Transverse colon (tissue), 4 donors: ENCODE data around the gene UCK2. TPM values are rescaled to one million over a fixed set of nuclear protein-coding genes. Genes with fewer than 3 reads are reported as not detected.

Source experiments
- DNase-seq: peaks from one replicate; pipeline ENCODE4 v3.0.0-alpha.2; 2019
- H3K27ac ChIP-seq, 4 donors: fragments of 200-600 bp; sonication (generic); 2 replicates each; pipeline ENCODE4 v1.5.1; 2016 to 2018; ENCODE audit warnings: inconsistent platforms in 4 of 4
- H3K27me3 ChIP-seq: fragments of 200-600 bp; sonication (generic); 2 replicates; pipeline ENCODE4 v1.5.1; 2017; ENCODE audit warnings: inconsistent platforms
- H3K36me3 ChIP-seq, 4 donors: fragments of 200-600 bp; sonication (generic); 2 replicates each; pipeline ENCODE4 v1.5.1; 2017 to 2019; ENCODE audit warnings: inconsistent platforms in 4 of 4
- H3K4me1 ChIP-seq, 4 donors: fragments of 200-600 bp; sonication (generic); 2 replicates each; pipeline ENCODE4 v1.5.1; 2017 to 2020; ENCODE audit warnings: inconsistent platforms in 4 of 4
- H3K4me3 ChIP-seq, 4 donors: fragments of 200-600 bp; sonication (generic); 1 replicate in 1 of 4; 2 replicates in 3 of 4; pipeline versions ENCODE4 v1.5.1 to v1.6.1; 2017 to 2019; ENCODE audit warnings: inconsistent platforms in 4 of 4
- H3K9me3 ChIP-seq, 2 donors: fragments of 200-600 bp; sonication (generic); 2 replicates each; pipeline ENCODE4 v1.5.1; 2017 to 2019; ENCODE audit warnings: inconsistent platforms in 2 of 2
- EP300 ChIP-seq: sonication (generic); formaldehyde crosslinking; IDR thresholded peaks from one replicate; pipeline ENCODE4 v1.6.1; 2017; ENCODE audit warnings: antibody characterized with exemption, low read depth
- POLR2A ChIP-seq: fragments of 450-650 bp; IDR thresholded peaks from one replicate; pipeline ENCODE4 v1.6.1; 2016; ENCODE audit warnings: antibody characterized with exemption, mild to moderate bottlenecking, moderate library complexity
- POLR2AphosphoS5 ChIP-seq, 3 donors: sonication (generic); formaldehyde crosslinking; IDR thresholded peaks; one replicate each; pipeline ENCODE4 v1.6.1; 2016; ENCODE audit warnings: antibody characterized with exemption in 3 of 3
- WGBS, 2 donors: methylation state at CpG; one replicate each; pipeline ENCODE4 v1.1.5; 2018; ENCODE audit warnings: low coverage in 1 of 2; 5-methylcytosine and 5-hydroxymethylcytosine counted together
- in situ Hi-C, 4 donors: fragments of 200-750 bp; cut with MboI; loops; one replicate each; pipeline versions ENCODE4 v1.15.0 to v1.15.1; 2017; ENCODE audit warnings: low sequenced_read_pairs in 3 of 4, low pct_ligation_motif_present in 1 of 4, low pct_unique_long_range_greater_than_20kb in 1 of 4
- intact Hi-C: fragments of 100-400 bp; cut with DNase I; formaldehyde crosslinking; loops from one replicate; pipeline ENCODE4 v1.15.1; 2023; ENCODE audit warnings: low total_unique reads
- total RNA-seq, 4 donors: library from RNA; depleted of rRNA; stranded (reverse); fragments of >200 nt; gene quantifications; one replicate each; pipeline ENCODE4 v1.1.0, GENCODE V29; 2016
- TF ChIP-seq, protein P1 (sequence below), 5 experiments: fragments of 200-600 bp in 3 of 5; fragments of 450-650 bp in 2 of 5; sonication (generic) in 3 of 5; IDR thresholded peaks; 1 replicate in 2 of 5; 2 replicates in 3 of 5; pipeline ENCODE4 v1.5.1; 2016 to 2017; ENCODE audit warnings: antibody characterized with exemption in 5 of 5, inconsistent platforms in 3 of 5, mild to moderate bottlenecking in 2 of 5, moderate library complexity in 1 of 5

Gene UCK2
- total RNA-seq, 4 donors from 2014 or later: 18.9 to 96.5 (median 69.7) TPM

DNA sequence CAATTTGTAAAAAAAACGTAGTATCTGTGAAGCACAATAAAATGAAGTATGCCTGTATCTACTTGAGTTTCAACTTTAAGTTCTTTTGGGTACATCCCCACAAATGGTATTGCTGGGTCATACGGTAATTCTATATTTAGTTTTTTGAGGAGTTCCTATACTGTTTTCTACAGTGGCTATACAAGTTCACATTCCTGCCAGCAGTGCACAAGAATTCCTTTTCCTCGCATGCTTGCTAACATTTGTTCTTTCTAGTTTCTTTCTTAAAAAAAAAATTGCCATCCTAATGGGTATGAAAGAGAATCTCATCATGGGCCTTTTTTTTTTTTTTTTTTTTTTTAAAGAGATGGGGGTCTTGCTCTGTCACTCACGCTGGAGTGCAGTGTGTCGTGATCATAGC, 41.9 kb downstream of the UCK2 start:
- Histone ChIP-seq H3K27ac (no peak overlapping the region), H3K27me3 (no peaks in the 10 kb centered on the region), H3K36me3 (no peaks in the 10 kb centered on the region), H3K4me1 (peaks cover 3 to 32% (median 21%) of the 10 kb centered on the region in 4 donors), H3K4me3 (no peak overlapping the region), H3K9me3 (no peaks in the 10 kb centered on the region)
- DNase-seq: no peak
- no peak for TF ChIP-seq POLR2AphosphoS5 (IDR thresholded peaks at IDR 0.05)
- TF ChIP-seq POLR2A: no peak
- TF ChIP-seq, protein P1, sequence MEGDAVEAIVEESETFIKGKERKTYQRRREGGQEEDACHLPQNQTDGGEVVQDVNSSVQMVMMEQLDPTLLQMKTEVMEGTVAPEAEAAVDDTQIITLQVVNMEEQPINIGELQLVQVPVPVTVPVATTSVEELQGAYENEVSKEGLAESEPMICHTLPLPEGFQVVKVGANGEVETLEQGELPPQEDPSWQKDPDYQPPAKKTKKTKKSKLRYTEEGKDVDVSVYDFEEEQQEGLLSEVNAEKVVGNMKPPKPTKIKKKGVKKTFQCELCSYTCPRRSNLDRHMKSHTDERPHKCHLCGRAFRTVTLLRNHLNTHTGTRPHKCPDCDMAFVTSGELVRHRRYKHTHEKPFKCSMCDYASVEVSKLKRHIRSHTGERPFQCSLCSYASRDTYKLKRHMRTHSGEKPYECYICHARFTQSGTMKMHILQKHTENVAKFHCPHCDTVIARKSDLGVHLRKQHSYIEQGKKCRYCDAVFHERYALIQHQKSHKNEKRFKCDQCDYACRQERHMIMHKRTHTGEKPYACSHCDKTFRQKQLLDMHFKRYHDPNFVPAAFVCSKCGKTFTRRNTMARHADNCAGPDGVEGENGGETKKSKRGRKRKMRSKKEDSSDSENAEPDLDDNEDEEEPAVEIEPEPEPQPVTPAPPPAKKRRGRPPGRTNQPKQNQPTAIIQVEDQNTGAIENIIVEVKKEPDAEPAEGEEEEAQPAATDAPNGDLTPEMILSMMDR (IDR thresholded peaks at IDR 0.05): no peak
- TF ChIP-seq EP300: no peak
- WGBS, 2 donors: 84 to 90% methylated on average over 3 to 5 of the region's 5 CpGs
- in situ Hi-C loops (no loop called here), intact Hi-C loops (no loop called here)

DNA sequence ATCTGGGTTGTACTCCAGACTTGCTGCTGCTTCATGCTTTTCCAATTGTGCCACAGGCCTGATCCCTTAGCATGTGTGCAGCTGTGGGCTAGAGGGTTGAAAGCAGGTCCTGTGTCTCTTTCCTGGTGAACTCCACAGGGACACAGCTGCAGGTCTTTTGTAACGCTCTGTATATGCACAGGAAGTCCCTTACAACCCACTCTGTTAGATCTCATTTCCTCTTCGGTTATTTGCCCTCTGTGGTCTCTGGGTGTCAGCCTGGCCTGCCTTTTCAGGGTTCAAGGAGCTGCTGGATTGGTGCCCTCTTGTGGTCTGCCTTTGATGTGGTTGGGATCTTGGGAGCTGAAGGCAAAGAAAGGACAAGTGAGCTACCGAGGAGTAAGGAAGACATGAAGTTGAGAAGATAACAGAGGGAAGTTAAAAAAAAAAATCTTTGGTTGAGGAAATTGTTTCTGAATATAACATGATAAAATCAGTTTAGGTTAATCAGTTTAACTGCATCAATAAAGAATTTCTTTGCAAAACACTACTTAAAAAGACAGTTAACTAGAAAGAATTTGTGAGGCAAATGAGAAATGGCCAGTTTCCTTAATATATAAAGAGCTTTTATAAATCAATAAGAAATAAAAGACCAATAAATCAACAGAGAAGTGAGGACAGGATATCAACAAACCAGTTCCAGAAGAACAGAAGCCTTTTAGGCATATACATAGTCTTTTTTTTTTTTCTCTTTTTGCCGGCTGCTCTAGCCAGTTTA, 44.1 kb downstream of the UCK2 start:
- TF ChIP-seq POLR2AphosphoS5 (IDR thresholded peaks at IDR 0.05) (no peak), EP300 (no peak), POLR2A (no peak)
- TF ChIP-seq, protein P1 (IDR thresholded peaks at IDR 0.05): peak; percentile 23 to 62 (median 42)
- peak; percentile 79 for DNase-seq
- peaks cover 10 to 39% (median 18%) of the 10 kb centered on the region in 4 donors for H3K4me1 ChIP-seq
- intact Hi-C loops: no loop called here
- 35 to 74% methylated on average over 2 to 4 of the region's 4 CpGs for WGBS, 2 donors
- H3K9me3 ChIP-seq: no peaks in the 10 kb centered on the region
- no peaks in the 10 kb centered on the region for H3K27me3 ChIP-seq
- H3K27ac ChIP-seq: peak overlapping the region in 3 of 4 donors; percentile 15 to 36 (median 23)
- H3K4me3 ChIP-seq: no peak overlapping the region
- in situ Hi-C loops: no loop called here
- H3K36me3 ChIP-seq: no peaks in the 10 kb centered on the region

DNA sequence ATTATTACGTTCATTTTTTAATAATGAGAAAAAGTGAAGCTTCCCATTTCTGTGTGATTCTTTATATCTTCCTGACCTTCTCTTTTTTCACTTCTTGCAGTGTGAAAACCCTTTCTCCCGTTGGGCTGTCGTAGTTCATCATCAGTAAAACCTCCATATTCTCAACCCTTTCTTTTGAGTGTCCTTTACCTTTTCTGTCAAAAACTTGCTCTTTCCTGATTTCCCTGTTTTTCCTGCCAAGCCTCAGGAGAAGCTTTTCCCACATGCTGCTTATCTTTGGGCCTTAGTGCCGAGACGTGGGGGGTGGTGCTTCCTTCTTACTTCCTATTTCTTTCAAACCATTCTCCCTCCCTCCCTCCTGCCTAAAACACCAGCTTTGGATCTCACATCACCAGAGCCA, 46.1 kb downstream of the UCK2 start:
- H3K4me1 ChIP-seq: peaks cover 8 to 38% (median 13%) of the 10 kb centered on the region in 4 donors
- TF ChIP-seq POLR2A (no peak), EP300 (no peak)
- 63 to 85% methylated on average over 5 of the region's 5 CpGs for WGBS, 2 donors
- no peaks in the 10 kb centered on the region for H3K27me3 ChIP-seq
- no peak for DNase-seq
- peak overlapping the region in 1 of 4 donors; percentile 56 for H3K27ac ChIP-seq
- intact Hi-C loops: no loop called here
- no peaks in the 10 kb centered on the region for H3K9me3 ChIP-seq
- in situ Hi-C loops: no loop called here
- H3K36me3 ChIP-seq: no peaks in the 10 kb centered on the region
- no peak overlapping the region for H3K4me3 ChIP-seq

DNA sequence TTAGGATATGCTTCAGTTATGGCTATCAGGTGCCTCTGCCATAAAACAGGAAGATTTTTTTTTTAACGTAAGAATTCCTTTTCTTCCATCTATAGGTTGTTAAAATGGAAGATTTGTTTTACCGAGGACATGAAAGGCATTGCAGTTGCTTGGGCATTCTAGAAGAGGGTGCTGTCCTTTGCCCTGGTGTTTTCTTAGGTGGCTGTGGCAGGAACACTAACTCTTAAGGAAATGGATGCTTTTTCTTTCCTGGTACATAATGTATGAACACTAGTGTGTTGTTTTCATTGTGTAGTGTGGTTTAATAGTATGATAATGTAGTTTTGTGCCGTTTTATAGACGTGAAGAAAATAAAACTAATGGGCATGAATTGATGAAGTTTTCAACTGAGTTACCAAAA, 47.2 kb downstream of the UCK2 start:
- Histone ChIP-seq H3K9me3 (no peaks in the 10 kb centered on the region), H3K27me3 (no peaks in the 10 kb centered on the region), H3K27ac (peak overlapping the region; percentile 24 to 67 (median 40)), H3K36me3 (no peaks in the 10 kb centered on the region), H3K4me1 (peaks cover 8 to 38% (median 13%) of the 10 kb centered on the region in 4 donors), H3K4me3 (no peak overlapping the region)
- no peak for DNase-seq
- in situ Hi-C loops (no loop called here), intact Hi-C loops (no loop called here)
- no peak for TF ChIP-seq POLR2AphosphoS5 (IDR thresholded peaks at IDR 0.05)
- 54 to 63% methylated on average over 4 of the region's 4 CpGs for WGBS, 2 donors

DNA sequence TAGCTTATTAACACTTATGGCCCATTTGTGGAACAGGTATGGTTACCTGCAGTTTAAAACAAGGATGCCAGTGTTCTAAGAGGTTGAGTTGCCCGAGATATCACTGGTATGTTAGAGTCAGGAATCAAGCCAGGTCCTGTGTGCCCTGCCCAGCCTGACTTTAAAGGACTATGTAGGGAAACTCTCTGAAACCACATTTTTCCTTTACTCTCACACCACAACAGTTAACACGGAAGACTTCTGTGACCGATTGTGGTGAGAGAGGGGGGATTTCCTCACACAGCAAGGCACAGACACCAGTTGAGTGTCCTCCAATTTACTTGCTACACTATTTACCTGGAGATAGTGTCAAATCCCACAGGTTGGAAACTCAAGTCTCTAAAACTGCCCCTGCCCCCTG, 47.8 kb downstream of the UCK2 start:
- no peaks in the 10 kb centered on the region for H3K36me3 ChIP-seq
- 37 to 45% methylated on average over 2 to 3 of the region's 3 CpGs for WGBS, 2 donors
- peak overlapping the region; percentile 24 to 67 (median 40) for H3K27ac ChIP-seq
- in situ Hi-C loops: no loop called here
- no peaks in the 10 kb centered on the region for H3K9me3 ChIP-seq
- no peaks in the 10 kb centered on the region for H3K27me3 ChIP-seq
- H3K4me1 ChIP-seq: peaks cover 8 to 38% (median 13%) of the 10 kb centered on the region in 4 donors
- H3K4me3 ChIP-seq: no peak overlapping the region
- TF ChIP-seq POLR2A (no peak), POLR2AphosphoS5 (IDR thresholded peaks at IDR 0.05) (no peak), EP300 (no peak)
- TF ChIP-seq, protein P1 (IDR thresholded peaks at IDR 0.05): no peak
- no peak for DNase-seq
- intact Hi-C loops: no loop called here
